Endothelial cell (in vitro differentiated cells): Measurements from ENCODE around the gene LPP. TPM values are rescaled to one million over a fixed set of nuclear protein-coding genes. Genes with fewer than 3 reads are reported as not detected.

ENCODE experiments used
- DNase-seq: peaks from one replicate; pipeline ENCODE4 v3.0.0; 2021; ENCODE audit warnings: low spot score
- H3K27ac Mint-ChIP-seq: one replicate; pipeline ENCODE4 v1.8.0; 2021; ENCODE audit warnings: mixed read lengths, inconsistent platforms; ENCODE audit not compliant: unreplicated experiment
- H3K27me3 Mint-ChIP-seq: one replicate; pipeline ENCODE4 v1.8.0; 2021; ENCODE audit warnings: mild to moderate bottlenecking, moderate library complexity, mixed read lengths, inconsistent platforms; ENCODE audit not compliant: unreplicated experiment
- H3K36me3 Mint-ChIP-seq: one replicate; pipeline ENCODE4 v1.8.0; 2021; ENCODE audit warnings: mild to moderate bottlenecking, low read depth, mixed read lengths, inconsistent platforms; ENCODE audit not compliant: unreplicated experiment
- H3K4me1 Mint-ChIP-seq: one replicate; pipeline ENCODE4 v1.8.0; 2021; ENCODE audit warnings: mild to moderate bottlenecking, mixed read lengths, inconsistent platforms; ENCODE audit not compliant: unreplicated experiment
- H3K4me3 Mint-ChIP-seq: one replicate; pipeline ENCODE4 v1.8.0; 2021; ENCODE audit warnings: mild to moderate bottlenecking, mixed read lengths, inconsistent platforms; ENCODE audit not compliant: unreplicated experiment
- H3K9me3 Mint-ChIP-seq: one replicate; pipeline ENCODE4 v1.8.0; 2021; ENCODE audit warnings: mixed read lengths, inconsistent platforms; ENCODE audit not compliant: unreplicated experiment
- CTCF ChIP-seq: fragments of 200-600 bp; sonication (generic); IDR thresholded peaks from one replicate; pipeline ENCODE4 v1.5.0; 2021; ENCODE audit warnings: antibody characterized with exemption; ENCODE audit not compliant: unreplicated experiment
- total RNA-seq: library from RNA; stranded (reverse); fragmentation: NEBNext Ultra II Directional; extraction: Animal tissue kit (Norgen Biotek cat#: 25700); gene quantifications from one replicate; pipeline ENCODE4 v1.2.1, GENCODE V29; 2021; ENCODE audit not compliant: unreplicated experiment

The LPP gene
- total RNA-seq, 1 donor from 2014 or later: 181 TPM

- Mint-ChIP-seq H3K4me3 (no peak overlapping the region), H3K9me3 (no peaks in the 10 kb centered on the region), H3K4me1 (peaks cover 22% of the 10 kb centered on the region), H3K36me3 (peaks cover 16% of the 10 kb centered on the region), H3K27ac (no peak overlapping the region), H3K27me3 (peaks cover 4% of the 10 kb centered on the region)
- TF ChIP-seq CTCF: no peak
- DNase-seq: no peak
Observed at GRCh38 chr3:188198760-188199327, 44.9 kb downstream of the LPP start.

GRCh38 chr3:188199386-188199785, 45.4 kb downstream of the LPP start:
- no peak for DNase-seq
- peaks cover 16% of the 10 kb centered on the region for H3K36me3 Mint-ChIP-seq
- no peak overlapping the region for H3K27ac Mint-ChIP-seq
- H3K9me3 Mint-ChIP-seq: no peaks in the 10 kb centered on the region
- H3K27me3 Mint-ChIP-seq: peaks cover 6% of the 10 kb centered on the region
- no peak overlapping the region for H3K4me3 Mint-ChIP-seq
- H3K4me1 Mint-ChIP-seq: peaks cover 28% of the 10 kb centered on the region
- no peak for TF ChIP-seq CTCF

GRCh38 chr3:188200481-188200880, 46.5 kb downstream of the LPP start:
- no peak for TF ChIP-seq CTCF
- Mint-ChIP-seq H3K9me3 (no peaks in the 10 kb centered on the region), H3K4me3 (no peak overlapping the region), H3K27ac (peak overlapping the region; percentile 30), H3K4me1 (peaks cover 35% of the 10 kb centered on the region), H3K27me3 (peaks cover 6% of the 10 kb centered on the region), H3K36me3 (peaks cover 16% of the 10 kb centered on the region)
- DNase-seq: no peak

GRCh38 chr3:188202358-188203138, 48.6 kb downstream of the LPP start:
- DNase-seq: peak; percentile 21
- Mint-ChIP-seq H3K9me3 (no peaks in the 10 kb centered on the region), H3K27ac (no peak overlapping the region), H3K4me1 (peaks cover 33% of the 10 kb centered on the region), H3K27me3 (peaks cover 6% of the 10 kb centered on the region), H3K36me3 (peaks cover 7% of the 10 kb centered on the region), H3K4me3 (no peak overlapping the region)
- no peak for TF ChIP-seq CTCF

- no peak for DNase-seq
- TF ChIP-seq CTCF: no peak
- H3K27me3 Mint-ChIP-seq: peaks cover 3% of the 10 kb centered on the region
- H3K9me3 Mint-ChIP-seq: no peaks in the 10 kb centered on the region
- peak overlapping the region; percentile 22 for H3K27ac Mint-ChIP-seq
- H3K4me3 Mint-ChIP-seq: no peak overlapping the region
- H3K36me3 Mint-ChIP-seq: no peaks in the 10 kb centered on the region
- peaks cover 33% of the 10 kb centered on the region for H3K4me1 Mint-ChIP-seq
Observed at GRCh38 chr3:188204526-188204925, 50.6 kb downstream of the LPP start.
